Dendritic cell treated with granulocyte-macrophage colony-stimulating factor and Interleukin-4, amounts not matched to agents 40 ng/mL and 50 ng/mL, for 4 days (primary cell): ENCODE data around the gene TSPAN14.
"Not testable (repeated sequence)": the region's sequence is repeated elsewhere in the genome, so short reads cannot be mapped to it uniquely, and the experiment has no call there.

Experiments
- H3K27ac Mint-ChIP-seq: one replicate; pipeline ENCODE4 v1.8.0; 2022; ENCODE audit warnings: mild to moderate bottlenecking, mixed read lengths
- H3K27me3 Mint-ChIP-seq: one replicate; pipeline ENCODE4 v1.8.0; 2022; ENCODE audit warnings: mild to moderate bottlenecking, mixed read lengths
- H3K36me3 Mint-ChIP-seq: one replicate; pipeline ENCODE4 v1.8.0; 2022; ENCODE audit warnings: low read depth, mixed read lengths
- H3K4me1 Mint-ChIP-seq: one replicate; pipeline ENCODE4 v1.8.0; 2022; ENCODE audit warnings: low read depth, mixed read lengths
- H3K4me3 Mint-ChIP-seq: one replicate; pipeline ENCODE4 v1.8.0; 2022; ENCODE audit warnings: mild to moderate bottlenecking, moderate library complexity, mixed read lengths
- H3K9me3 Mint-ChIP-seq: one replicate; pipeline ENCODE4 v1.8.0; 2022; ENCODE audit warnings: mixed read lengths
- intact Hi-C: fragments of 100-400 bp; cut with micrococcal nuclease; formaldehyde crosslinking; loops from one replicate; pipeline ENCODE4 v1.15.0; 2022

Gene TSPAN14

GRCh38 chr10:80474597-80474910, 20.4 kb downstream of the TSPAN14 start:
- Mint-ChIP-seq H3K27ac (peak overlapping the region; percentile 65), H3K4me1 (peaks cover 78% of the 10 kb centered on the region), H3K4me3 (no peak overlapping the region), H3K36me3 (peaks cover 79% of the 10 kb centered on the region), H3K9me3 (no peaks in the 10 kb centered on the region), H3K27me3 (no peaks in the 10 kb centered on the region)
- intact Hi-C loops = no loop called here

GRCh38 chr10:80474941-80475340, 20.8 kb downstream of the TSPAN14 start:
- Mint-ChIP-seq H3K9me3 (no peaks in the 10 kb centered on the region), H3K4me3 (no peak overlapping the region), H3K4me1 (peaks cover 77% of the 10 kb centered on the region), H3K36me3 (peaks cover 75% of the 10 kb centered on the region), H3K27me3 (no peaks in the 10 kb centered on the region), H3K27ac (peak overlapping the region; percentile 65)
- intact Hi-C loops = no loop called here

DNA sequence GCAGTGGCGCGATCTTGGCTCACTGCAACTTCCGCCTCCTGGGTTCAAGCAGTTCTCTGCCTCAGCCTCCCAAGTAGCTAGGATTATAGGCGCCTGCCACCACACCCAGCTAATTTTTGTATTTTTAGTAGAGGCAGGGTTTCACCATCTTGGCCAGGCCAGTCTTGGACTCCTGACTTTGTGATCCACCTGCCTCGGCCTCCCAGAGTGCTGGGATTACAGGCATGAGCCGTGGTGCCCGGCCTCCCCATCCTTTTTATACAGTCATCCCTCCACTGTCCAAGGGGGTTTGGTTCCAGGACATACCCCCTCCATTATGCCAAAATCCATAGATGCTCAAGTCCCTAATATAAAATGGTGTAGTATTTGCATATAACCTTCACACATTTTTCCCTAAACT, 21.5 kb downstream of the TSPAN14 start:
- H3K4me3 Mint-ChIP-seq, H3K27me3 Mint-ChIP-seq, H3K9me3 Mint-ChIP-seq, intact Hi-C loops: not testable (repeated sequence)
- H3K36me3 Mint-ChIP-seq = peaks cover 73% of the 10 kb centered on the region
- peaks cover 82% of the 10 kb centered on the region for H3K4me1 Mint-ChIP-seq
- H3K27ac Mint-ChIP-seq = peak overlapping the region; percentile 65

DNA sequence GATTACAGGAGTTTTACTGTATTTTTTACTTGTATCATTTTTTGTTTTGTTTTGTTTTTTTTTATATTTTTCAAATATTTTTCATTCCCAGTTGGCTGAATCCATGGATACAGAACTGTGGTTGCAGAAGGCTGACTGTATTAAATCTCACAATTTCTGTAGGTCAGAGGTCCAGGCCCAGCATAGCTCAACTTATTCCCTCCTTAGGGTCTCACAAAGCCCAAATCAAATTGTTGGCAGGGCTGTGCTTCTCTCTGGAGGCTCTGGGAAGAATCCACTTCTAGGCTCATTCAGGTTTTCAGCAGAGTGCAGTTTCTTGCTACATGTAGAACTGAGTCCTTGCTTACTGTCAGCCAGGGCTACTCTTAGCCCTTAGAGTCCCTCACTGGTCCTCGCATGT, 22.6 kb downstream of the TSPAN14 start:
- no peaks in the 10 kb centered on the region for H3K27me3 Mint-ChIP-seq

DNA sequence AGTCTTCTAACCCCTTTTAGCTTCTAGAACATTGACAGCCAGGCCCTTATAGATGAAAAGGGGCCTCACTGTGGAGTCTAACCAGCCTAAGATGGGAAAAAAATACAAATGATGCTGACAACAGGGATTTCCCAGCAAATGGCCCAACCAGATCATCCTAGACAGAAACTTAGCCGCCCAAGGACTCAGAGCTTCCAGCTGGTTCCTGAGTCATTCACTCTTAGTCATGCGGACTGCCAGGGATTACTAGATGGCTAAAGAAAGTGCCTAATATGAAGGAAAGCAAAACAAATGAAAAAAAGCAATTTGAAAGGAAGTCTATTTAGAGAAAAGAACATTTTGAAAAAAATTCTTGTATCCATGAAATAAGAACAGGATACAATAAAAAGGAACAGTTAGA, 23.7 kb downstream of the TSPAN14 start:
- H3K9me3 Mint-ChIP-seq = no peaks in the 10 kb centered on the region
- peak overlapping the region; percentile 10 for H3K27ac Mint-ChIP-seq
- no peaks in the 10 kb centered on the region for H3K27me3 Mint-ChIP-seq
- intact Hi-C loops = no loop called here
- H3K36me3 Mint-ChIP-seq = peaks cover 73% of the 10 kb centered on the region
- H3K4me3 Mint-ChIP-seq = no peak overlapping the region
- H3K4me1 Mint-ChIP-seq = peaks cover 75% of the 10 kb centered on the region

More for the DNA sequence above, 22.6 kb downstream of the TSPAN14 start:
- Mint-ChIP-seq H3K9me3 (no peaks in the 10 kb centered on the region), H3K4me1 (peaks cover 82% of the 10 kb centered on the region), H3K27ac (peak overlapping the region; percentile 10), H3K36me3 (peaks cover 73% of the 10 kb centered on the region), H3K4me3 (no peak overlapping the region)
- intact Hi-C loops = no loop called here

DNA sequence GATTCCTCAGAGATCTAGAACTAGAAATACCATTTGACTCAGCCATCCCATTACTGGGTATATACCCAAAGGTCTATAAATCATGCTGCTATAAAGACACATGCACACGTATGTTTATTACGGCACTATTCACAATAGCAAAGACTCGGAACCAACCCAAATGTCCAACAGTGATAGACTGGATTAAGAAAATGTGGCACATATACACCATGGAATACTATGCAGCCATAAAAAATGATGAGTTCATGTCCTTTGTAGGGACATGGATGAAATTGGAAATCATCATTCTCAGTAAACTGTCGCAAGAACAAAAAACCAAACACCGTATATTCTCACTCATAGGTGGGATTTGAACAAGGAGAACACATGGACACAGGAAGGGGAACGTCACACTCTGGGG, 26.3 kb downstream of the TSPAN14 start:
- H3K9me3 Mint-ChIP-seq, H3K4me3 Mint-ChIP-seq, H3K27ac Mint-ChIP-seq, intact Hi-C loops, H3K27me3 Mint-ChIP-seq: not testable (repeated sequence)
- Mint-ChIP-seq H3K36me3 (peaks cover 64% of the 10 kb centered on the region), H3K4me1 (peaks cover 66% of the 10 kb centered on the region)

DNA sequence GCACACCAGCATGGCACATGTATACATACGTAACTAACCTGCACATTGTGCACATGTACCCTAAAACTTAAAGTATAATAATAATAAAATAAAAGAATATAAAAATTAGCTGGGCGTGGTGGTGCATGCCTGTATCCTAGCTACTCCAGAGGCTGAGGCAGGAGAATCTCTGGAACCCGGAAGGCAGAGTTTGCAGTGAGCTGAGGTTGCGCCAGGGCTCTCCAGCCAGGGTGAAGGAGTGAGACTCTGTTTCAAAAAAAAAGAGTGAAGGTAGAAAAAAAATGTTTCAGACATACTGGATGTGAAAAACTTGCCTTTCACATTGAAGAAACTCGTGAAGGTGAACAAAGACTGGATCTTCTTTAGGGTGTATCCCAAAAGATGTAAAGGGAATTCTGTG, 26.7 kb downstream of the TSPAN14 start:
- Mint-ChIP-seq H3K4me1 (peaks cover 66% of the 10 kb centered on the region), H3K27me3 (no peaks in the 10 kb centered on the region), H3K36me3 (peaks cover 67% of the 10 kb centered on the region), H3K27ac (no peak overlapping the region), H3K4me3 (no peak overlapping the region), H3K9me3 (no peaks in the 10 kb centered on the region)
- intact Hi-C loops = no loop called here

DNA sequence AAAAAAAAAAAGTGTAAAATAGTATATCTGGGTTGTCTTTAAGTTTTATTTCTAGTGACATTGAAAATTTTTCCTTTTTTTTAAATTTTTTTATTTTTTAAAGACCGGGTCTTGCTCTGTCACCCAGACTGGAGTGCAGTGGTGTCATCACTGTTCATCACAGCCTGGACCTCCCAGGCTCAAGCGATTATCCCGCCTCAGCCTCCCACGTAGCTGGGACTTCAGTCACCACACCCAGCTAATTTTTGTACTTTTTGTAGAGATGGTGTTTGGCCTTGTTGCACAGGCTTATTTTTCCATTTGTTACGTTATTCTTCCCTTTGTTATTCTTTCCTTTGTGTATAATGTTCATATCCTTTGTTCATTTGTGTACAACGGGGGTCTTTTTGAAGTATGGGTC, 30.1 kb downstream of the TSPAN14 start:
- H3K4me1 Mint-ChIP-seq = peaks cover 78% of the 10 kb centered on the region
- peak overlapping the region; percentile 88 for H3K27ac Mint-ChIP-seq
- no peaks in the 10 kb centered on the region for H3K27me3 Mint-ChIP-seq
- H3K4me3 Mint-ChIP-seq = no peak overlapping the region
- peaks cover 51% of the 10 kb centered on the region for H3K36me3 Mint-ChIP-seq
- intact Hi-C loops = no loop called here
- no peaks in the 10 kb centered on the region for H3K9me3 Mint-ChIP-seq

DNA sequence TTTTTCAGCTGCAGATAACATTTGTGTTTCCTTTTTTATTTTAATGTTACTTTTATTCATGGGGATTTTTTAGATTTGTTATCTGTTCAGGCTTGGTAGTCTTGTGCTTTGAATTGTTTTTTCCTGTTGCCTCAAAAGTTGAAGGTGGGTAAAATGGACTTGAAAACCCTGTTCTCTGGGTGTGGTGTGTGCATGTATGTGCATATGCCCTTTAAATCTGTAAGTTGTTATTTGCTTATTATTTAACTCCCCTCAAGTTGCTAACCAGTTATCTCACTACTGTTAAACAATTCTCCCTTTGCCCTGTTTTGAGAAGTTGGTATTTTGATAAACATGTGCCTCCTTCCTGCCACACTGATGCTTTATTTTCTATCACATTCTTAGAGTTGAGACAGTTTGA, 30.6 kb downstream of the TSPAN14 start:
- Mint-ChIP-seq H3K36me3 (peaks cover 56% of the 10 kb centered on the region), H3K27me3 (no peaks in the 10 kb centered on the region), H3K9me3 (no peaks in the 10 kb centered on the region), H3K27ac (peak overlapping the region; percentile 88), H3K4me3 (no peak overlapping the region), H3K4me1 (peaks cover 82% of the 10 kb centered on the region)
- intact Hi-C loops = no loop called here

DNA sequence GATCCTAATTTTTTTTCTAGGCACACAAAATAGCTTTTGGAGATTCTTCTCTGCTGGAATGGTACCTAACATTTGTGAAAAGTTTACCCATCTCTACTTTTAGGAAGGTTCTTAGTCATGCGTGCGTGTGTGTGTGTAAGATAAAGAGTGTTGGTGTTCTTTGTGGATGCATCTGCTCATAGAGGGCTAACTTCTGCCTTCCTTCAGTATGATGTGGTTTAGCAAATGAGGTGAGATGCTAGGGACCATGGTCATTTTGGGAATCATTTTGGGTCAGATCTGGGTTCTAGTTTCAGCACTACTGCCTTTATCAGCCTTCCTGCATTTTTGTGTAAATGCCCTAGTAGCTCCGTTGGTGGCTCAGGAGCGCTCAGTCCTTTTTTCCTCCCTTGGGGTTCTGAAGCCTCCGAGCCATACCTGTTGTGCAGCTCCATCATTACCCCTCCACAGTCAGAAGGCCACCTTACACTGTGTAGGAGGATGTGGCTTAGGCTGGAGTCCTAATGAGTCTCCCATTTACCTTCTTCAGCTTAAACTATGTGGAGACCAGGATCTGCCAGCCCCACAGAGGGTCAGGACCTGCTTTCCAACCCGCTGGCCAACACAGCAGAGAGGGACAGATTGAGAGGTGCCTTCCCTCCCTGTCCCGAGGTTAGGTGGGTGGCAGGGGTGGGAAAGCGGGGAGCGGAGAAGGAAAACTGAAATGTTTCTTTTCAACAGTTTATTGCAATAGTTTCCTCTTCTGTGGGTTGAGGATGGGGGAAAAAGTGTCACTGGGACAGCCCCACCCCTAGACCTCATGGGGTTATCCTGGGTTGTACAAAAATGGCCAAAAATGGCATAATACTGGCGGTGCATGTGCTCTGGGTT, 31.2 kb downstream of the TSPAN14 start:
- Mint-ChIP-seq H3K9me3 (no peaks in the 10 kb centered on the region), H3K27ac (peak overlapping the region; percentile 88)
- intact Hi-C loops = no loop called here

GRCh38 chr10:80485946-80486764, 32.0 kb downstream of the TSPAN14 start:
- H3K4me1 Mint-ChIP-seq = peaks cover 84% of the 10 kb centered on the region
- peak overlapping the region; percentile 88 for H3K27ac Mint-ChIP-seq
- H3K4me3 Mint-ChIP-seq = peak overlapping the region; percentile 45
- intact Hi-C loops = no loop called here
- H3K9me3 Mint-ChIP-seq = no peaks in the 10 kb centered on the region
- H3K36me3 Mint-ChIP-seq = peaks cover 60% of the 10 kb centered on the region
- H3K27me3 Mint-ChIP-seq = no peaks in the 10 kb centered on the region

More for the DNA sequence above, 31.2 kb downstream of the TSPAN14 start:
- peak overlapping the region; percentile 45 for H3K4me3 Mint-ChIP-seq
- no peaks in the 10 kb centered on the region for H3K27me3 Mint-ChIP-seq
- H3K4me1 Mint-ChIP-seq = peaks cover 84% of the 10 kb centered on the region
- peaks cover 60% of the 10 kb centered on the region for H3K36me3 Mint-ChIP-seq

- intact Hi-C loops = no loop called here
- Mint-ChIP-seq H3K36me3 (peaks cover 60% of the 10 kb centered on the region), H3K27me3 (no peaks in the 10 kb centered on the region), H3K9me3 (no peaks in the 10 kb centered on the region), H3K4me1 (peaks cover 84% of the 10 kb centered on the region), H3K27ac (peak overlapping the region; percentile 88), H3K4me3 (no peak overlapping the region)
Measured at GRCh38 chr10:80486785-80487420, 32.8 kb downstream of the TSPAN14 start.

DNA sequence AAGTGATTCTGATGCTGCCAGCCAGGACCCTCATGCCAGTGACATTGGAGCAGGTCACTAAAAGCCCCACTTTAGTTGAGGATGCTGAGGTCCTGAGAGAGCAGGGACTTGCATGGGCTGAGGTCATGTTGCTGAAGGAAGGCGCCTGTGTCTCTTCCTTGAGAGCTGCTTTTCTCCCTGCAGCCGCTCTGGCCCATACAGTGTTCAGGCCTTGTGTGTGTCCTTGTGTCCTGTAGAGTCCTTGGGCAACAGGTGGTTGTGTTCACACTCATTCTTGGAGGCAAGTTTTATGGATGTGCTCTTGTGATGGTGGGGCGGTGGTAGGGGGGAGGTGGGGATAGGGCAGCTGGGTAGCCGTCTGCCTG, 33.3 kb downstream of the TSPAN14 start:
- intact Hi-C loops = no loop called here
- no peaks in the 10 kb centered on the region for H3K27me3 Mint-ChIP-seq

More for the DNA sequence above, 33.3 kb downstream of the TSPAN14 start:
- H3K9me3 Mint-ChIP-seq = no peaks in the 10 kb centered on the region
- peak overlapping the region; percentile 88 for H3K27ac Mint-ChIP-seq
- H3K4me1 Mint-ChIP-seq = peaks cover 86% of the 10 kb centered on the region
- H3K36me3 Mint-ChIP-seq = peaks cover 60% of the 10 kb centered on the region
- H3K4me3 Mint-ChIP-seq = peak overlapping the region; percentile 36
